ENCODE data around the gene GPR4. TPM values are rescaled to one million over a fixed set of nuclear protein-coding genes. Genes with fewer than 3 reads are reported as not detected.

Gene GPR4
- total RNA-seq (ENCODE audit: low replicate concordance): 0.23 TPM in 1 of 2 replicates, not detected in the other

GRCh38 chr19:45601524-45602374, at the start of gene GPR4:
Gene GPR4 (minus strand): TSS chr19:45602212. CDS start chr19:45591866, 10,346 bp downstream.

DNA sequence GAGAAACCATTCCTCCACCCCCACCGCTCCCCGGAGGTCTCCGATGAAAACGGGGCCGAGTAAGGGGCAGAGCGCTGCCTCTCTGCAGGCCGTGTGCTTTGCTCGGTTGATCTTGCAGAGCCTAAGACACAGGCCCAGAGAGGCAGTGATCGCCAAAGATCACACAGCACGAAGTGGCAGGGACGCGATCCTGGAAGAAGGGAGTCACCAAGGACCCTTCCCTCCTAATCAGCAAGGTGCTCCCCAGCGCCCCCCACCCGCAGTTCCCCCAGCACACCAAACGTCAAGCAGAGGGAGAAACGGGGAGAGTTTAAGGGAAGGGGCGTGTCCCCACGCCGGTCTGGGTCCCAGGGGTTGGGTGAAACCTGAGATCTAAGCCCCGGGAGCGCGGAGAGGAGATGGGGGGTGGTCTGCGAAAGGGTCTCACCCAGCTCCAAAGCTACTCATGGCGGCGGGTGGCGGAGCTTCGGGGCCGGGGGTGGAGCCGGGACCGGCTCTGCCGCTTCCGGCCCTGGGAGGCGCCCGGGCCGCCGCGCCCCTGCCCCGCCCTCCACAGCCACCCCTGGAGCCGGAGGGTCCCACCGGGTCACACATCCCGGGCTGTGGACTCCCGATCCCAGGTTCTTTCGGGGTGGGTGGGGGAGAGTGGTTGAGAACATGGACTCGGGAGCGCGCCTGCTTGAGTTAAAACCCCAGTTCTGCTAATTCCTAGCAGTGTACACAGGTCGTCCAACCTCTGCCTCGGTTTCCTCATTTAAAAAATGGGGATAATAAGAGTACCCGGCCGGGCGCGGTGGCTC, 37.1 kb upstream of the GPR4 start, which contains the start of gene EML2:
EML2 (minus strand) TSS at position 468 of the 800 bp plus-strand sequence; CDS start at position 447, 21 bp downstream.

GRCh38 chr19:45584332-45585157, 17.5 kb downstream of the GPR4 start, which contains the start of gene OPA3:
Gene OPA3 (minus strand): TSS chr19:45584802. CDS start chr19:45584764, 38 bp downstream.

Other genes starting within 250 kb of the GPR4 start
- gene ERCC2, start 231.6 kb downstream of the GPR4 start, total RNA-seq (ENCODE audit: low replicate concordance): 20.2 and 21.0 TPM in 2 replicates
- gene PPP1R13L, start 197.1 kb downstream of the GPR4 start, total RNA-seq (ENCODE audit: low replicate concordance): 2.3 and 9.7 TPM in 2 replicates
- gene POLR1G, start 195.6 kb downstream of the GPR4 start, total RNA-seq (ENCODE audit: low replicate concordance): 2.8 and 7.7 TPM in 2 replicates
- 27.5 and 94.3 TPM in 2 replicates for gene ERCC1, start 178.3 kb downstream of the GPR4 start, total RNA-seq (ENCODE audit: low replicate concordance)
- 0.94 and 6.2 TPM in 2 replicates for gene FOSB, start 134.2 kb downstream of the GPR4 start, total RNA-seq (ENCODE audit: low replicate concordance)
- gene RTN2, start 105.2 kb downstream of the GPR4 start, total RNA-seq (ENCODE audit: low replicate concordance): 5.3 and 8.1 TPM in 2 replicates
- gene PPM1N, start 103.8 kb downstream of the GPR4 start, total RNA-seq (ENCODE audit: low replicate concordance): 0.35 and 2.6 TPM in 2 replicates
- gene VASP, start 94.7 kb downstream of the GPR4 start, total RNA-seq (ENCODE audit: low replicate concordance): 11.2 and 81.0 TPM in 2 replicates
- 2.1 and 3.1 TPM in 2 replicates for gene OPA3, start 17.4 kb downstream of the GPR4 start, total RNA-seq (ENCODE audit: low replicate concordance)
- gene EML2, start 37.2 kb upstream of the GPR4 start, total RNA-seq (ENCODE audit: low replicate concordance): 33.4 and 64.9 TPM in 2 replicates
- gene GIPR, start 66.0 kb upstream of the GPR4 start, total RNA-seq (ENCODE audit: low replicate concordance): 1.8 TPM in 1 of 2 replicates, not detected in the other
- gene SNRPD2, start 89.7 kb upstream of the GPR4 start, total RNA-seq (ENCODE audit: low replicate concordance): 966 and 1,002 TPM in 2 replicates
- gene QPCTL, start 90.5 kb upstream of the GPR4 start, total RNA-seq (ENCODE audit: low replicate concordance): 3.2 and 10.4 TPM in 2 replicates
- 2.3 and 3.5 TPM in 2 replicates for gene FBXO46, start 128.7 kb upstream of the GPR4 start, total RNA-seq (ENCODE audit: low replicate concordance)
- not detected in 2 replicates for gene MEIOSIN, start 131.2 kb upstream of the GPR4 start, total RNA-seq (ENCODE audit: low replicate concordance)
- gene SIX5, start 167.0 kb upstream of the GPR4 start, total RNA-seq (ENCODE audit: low replicate concordance): 4.1 and 6.2 TPM in 2 replicates
- gene DMPK, start 180.3 kb upstream of the GPR4 start, total RNA-seq (ENCODE audit: low replicate concordance): 28.9 and 131 TPM in 2 replicates
- gene DMWD, start 190.6 kb upstream of the GPR4 start, total RNA-seq (ENCODE audit: low replicate concordance): 14.3 and 21.6 TPM in 2 replicates
- 0.08 TPM in 1 of 2 replicates, not detected in the other for gene RSPH6A, start 213.1 kb upstream of the GPR4 start, total RNA-seq (ENCODE audit: low replicate concordance)